ENCODE measurements around the gene MYO1D.

- no peak for TF ChIP-seq CTCF (IDR thresholded peaks at IDR 0.05; ENCODE audit: low read depth, low read length)
- no peak for TF ChIP-seq EZH2phosphoT487 (IDR thresholded peaks at IDR 0.05; ENCODE audit: low read depth)
Measured at GRCh38 chr17:32863559-32863958, 13.4 kb downstream of the MYO1D start.

All from OCI-LY3 (cell line).